SH-SY5Y (cell line): ENCODE data around the gene MLIP.

Experiments
- GATA2 ChIP-seq: IDR thresholded peaks from 2 replicates; pipeline ENCODE4 v1.6.1; 2011; ENCODE audit warnings: mild to moderate bottlenecking, low read depth, low read length
- GATA3 ChIP-seq: IDR thresholded peaks from 2 replicates; pipeline ENCODE4 v1.6.1; 2011; ENCODE audit warnings: low read depth, mild to moderate bottlenecking, low read length, moderate library complexity

- TF ChIP-seq GATA3 (no peak), GATA2 (no peak)
Measured at GRCh38 chr6:54196905-54197304, 85.7 kb downstream of the MLIP start.
